Neural cell (in vitro differentiated cells): ENCODE results near the gene MEP1A. TPM values are rescaled to one million over a fixed set of nuclear protein-coding genes. Genes with fewer than 3 reads are reported as not detected.

Experiments used
- H2AFZ ChIP-seq: fragments of 200-600, 300-800 bp; sonication (generic), shearing (Covaris generic); 2 replicates; pipeline ENCODE4 v1.6.0; 2014; ENCODE audit warnings: low read depth, mild to moderate bottlenecking, antibody characterized with exemption, low read length, moderate library complexity
- H3F3A ChIP-seq: fragments of 200-600 bp; shearing (Covaris generic); 2 replicates; pipeline ENCODE4 v1.6.1; 2016; ENCODE audit warnings: mild to moderate bottlenecking, moderate library complexity, mixed read lengths, antibody characterized with exemption, low read length; ENCODE audit not compliant: insufficient read depth, poor library complexity, severe bottlenecking
- H3K27ac ChIP-seq: fragments of 200-600, 300-800 bp; sonication (generic), shearing (Covaris generic); 2 replicates; pipeline ENCODE4 v1.5.1; 2014; ENCODE audit warnings: mild to moderate bottlenecking, low read length, moderate library complexity
- H3K27me3 ChIP-seq: fragments of 300-800, 200-600 bp; sonication (generic), shearing (Covaris generic); 2 replicates; pipeline ENCODE4 v1.6.0; 2014; ENCODE audit warnings: mild to moderate bottlenecking, low read depth, low read length, moderate library complexity; ENCODE audit not compliant: insufficient read depth
- H3K36me3 ChIP-seq: fragments of 300-800, 200-600 bp; sonication (generic), shearing (Covaris generic); 2 replicates; pipeline ENCODE4 v1.5.1; 2014; ENCODE audit warnings: mild to moderate bottlenecking, antibody characterized with exemption, low read length, moderate library complexity; ENCODE audit not compliant: insufficient read depth
- H3K4me2 ChIP-seq: fragments of 300-800, 200-600 bp; sonication (generic), shearing (Covaris generic); 2 replicates; pipeline ENCODE4 v1.6.0; 2014; ENCODE audit warnings: mild to moderate bottlenecking, low read length
- H3K4me3 ChIP-seq: fragments of 300-800, 200-600 bp; sonication (generic), shearing (Covaris generic); 2 replicates; pipeline ENCODE4 v1.5.1; 2014; ENCODE audit warnings: mild to moderate bottlenecking, low read length, moderate library complexity
- H3K79me2 ChIP-seq: fragments of 200-600 bp; shearing (Covaris generic); replicated peaks from 2 replicates; pipeline ENCODE4 v1.6.0; 2014; ENCODE audit warnings: mild to moderate bottlenecking, low read length, moderate library complexity; ENCODE audit not compliant: insufficient read depth
- H3K9ac ChIP-seq: fragments of 300-800, 200-600 bp; sonication (generic), shearing (Covaris generic); 2 replicates; pipeline ENCODE4 v1.6.1; 2016; ENCODE audit warnings: mild to moderate bottlenecking, low read length, mixed read lengths
- H3K9me2 ChIP-seq: fragments of 200-600 bp; shearing (Covaris generic); 2 replicates; pipeline ENCODE4 v1.6.1; 2016; ENCODE audit warnings: mild to moderate bottlenecking, low read length, mixed read lengths; ENCODE audit not compliant: insufficient read depth
- H3K9me3 ChIP-seq: fragments of 200-600, 300-800 bp; sonication (generic), shearing (Covaris generic); 2 replicates; pipeline ENCODE4 v1.6.1; 2016; ENCODE audit warnings: mild to moderate bottlenecking, mixed run types, low read length, moderate library complexity, mixed read lengths
- H4K20me1 ChIP-seq: fragments of 200-600 bp; shearing (Covaris generic); 2 replicates; pipeline ENCODE4 v1.6.1; 2016; ENCODE audit warnings: mild to moderate bottlenecking, mixed run types; ENCODE audit not compliant: insufficient read depth
- EP300 ChIP-seq: fragments of 450-650 bp; conservative IDR thresholded peaks from 2 replicates; pipeline ENCODE4 v1.6.1; 2014; ENCODE audit warnings: antibody characterized with exemption, mild to moderate bottlenecking, moderate library complexity; ENCODE audit not compliant: poor library complexity, severe bottlenecking
- EZH2 ChIP-seq: fragments of 200-600, 300-800 bp; shearing (Covaris generic), sonication (generic); IDR thresholded peaks from 2 replicates; pipeline ENCODE4 v1.6.1; 2014; ENCODE audit warnings: antibody characterized with exemption, low read length, borderline replicate concordance, mild to moderate bottlenecking; ENCODE audit not compliant: insufficient read depth, poor library complexity, severe bottlenecking
- MXI1 ChIP-seq: fragments of 450-650 bp; conservative IDR thresholded peaks from 2 replicates; pipeline ENCODE4 v1.6.1; 2014; ENCODE audit warnings: antibody characterized with exemption, mild to moderate bottlenecking; ENCODE audit not compliant: poor library complexity, severe bottlenecking
- POLR2AphosphoS5 ChIP-seq: IDR thresholded peaks from 2 replicates; pipeline ENCODE4 v1.6.1; 2012
- RAD21 ChIP-seq: fragments of 450-650 bp; conservative IDR thresholded peaks from 2 replicates; pipeline ENCODE4 v1.6.1; 2014; ENCODE audit warnings: antibody characterized with exemption, mild to moderate bottlenecking, moderate library complexity
- SMC3 ChIP-seq: fragments of 450-650 bp; conservative IDR thresholded peaks from 2 replicates; pipeline ENCODE4 v1.6.1; 2014; ENCODE audit warnings: antibody characterized with exemption, mild to moderate bottlenecking, moderate library complexity; ENCODE audit not compliant: poor library complexity
- TAF1 ChIP-seq: IDR thresholded peaks from 2 replicates; pipeline ENCODE4 v1.6.1; 2012; ENCODE audit warnings: low read depth
- polyA plus RNA-seq: library from polyadenylated mRNA; depleted of rRNA; stranded (reverse); fragments of >200 nt; gene quantifications from 2 replicates; pipeline ENCODE4 v1.2.3, GENCODE V29; 2014
- TF ChIP-seq, protein P1 (sequence below): fragments of 450-650 bp; IDR thresholded peaks from 2 replicates; pipeline ENCODE4 v1.5.1; 2014; ENCODE audit warnings: antibody characterized with exemption, mild to moderate bottlenecking, moderate library complexity; ENCODE audit not compliant: poor library complexity, severe bottlenecking
- TF ChIP-seq, protein P2 (sequence below): IDR thresholded peaks from 2 replicates; pipeline ENCODE4 v1.6.1; 2012; ENCODE audit warnings: borderline replicate concordance

Gene MEP1A
- polyA plus RNA-seq, 1 donor from 2014 or later: not detected

DNA sequence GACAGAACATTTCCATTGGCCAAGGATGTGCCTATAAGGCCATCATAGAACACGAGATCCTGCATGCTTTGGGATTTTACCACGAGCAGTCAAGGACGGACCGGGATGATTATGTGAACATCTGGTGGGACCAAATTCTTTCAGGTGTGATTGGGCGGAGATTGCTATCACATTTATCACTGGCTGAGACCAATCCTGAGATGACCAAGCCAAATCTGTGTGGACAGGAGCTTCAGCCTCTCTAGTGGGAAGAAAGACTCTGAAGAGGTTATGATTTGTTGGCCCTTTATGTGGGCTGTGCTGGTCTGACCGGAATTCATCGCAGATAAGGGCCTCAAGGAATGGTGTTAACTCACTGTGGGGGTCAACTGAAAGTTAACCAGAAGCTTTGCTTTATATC, 26.4 kb downstream of the MEP1A start:
- TF ChIP-seq RAD21: no peak
- Histone ChIP-seq H3K27me3 (no peaks in the 10 kb centered on the region), H3K27ac (no peak overlapping the region), H4K20me1 (no peaks in the 10 kb centered on the region), H3K79me2 (no peaks in the 10 kb centered on the region), H3F3A (no peaks in the 10 kb centered on the region), H3K36me3 (no peaks in the 10 kb centered on the region), H3K9ac (no peak overlapping the region), H3K4me3 (no peak overlapping the region), H3K9me3 (no peaks in the 10 kb centered on the region), H3K4me2 (no peak overlapping the region), H2AFZ (no peak overlapping the region), H3K9me2 (no peaks in the 10 kb centered on the region)

DNA sequence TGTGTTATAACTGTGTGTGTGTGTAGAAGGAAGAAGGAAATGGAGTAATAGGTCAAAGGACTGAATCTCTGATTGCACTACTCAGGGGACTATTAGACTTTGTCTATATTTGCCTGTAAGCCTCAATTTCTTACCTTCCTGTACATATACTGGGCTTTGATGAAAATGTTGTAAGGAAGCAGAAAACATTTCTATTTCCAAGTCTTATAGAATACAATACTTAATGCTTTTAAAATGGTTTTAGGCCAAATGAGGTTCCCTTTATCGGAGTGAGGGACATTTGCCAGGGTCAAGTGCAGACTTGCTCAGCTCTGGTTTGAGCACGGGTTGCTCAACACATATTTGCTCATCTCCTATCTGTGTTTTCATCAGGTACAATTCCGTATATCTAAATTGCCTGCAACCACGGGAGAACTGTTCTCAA, 28.3 kb downstream of the MEP1A start:
- H3K79me2 ChIP-seq: no peaks in the 10 kb centered on the region
- no peaks in the 10 kb centered on the region for H3K36me3 ChIP-seq
- no peak overlapping the region for H3K27ac ChIP-seq
- H3K4me3 ChIP-seq: no peak overlapping the region
- H3K9ac ChIP-seq: no peak overlapping the region
- H4K20me1 ChIP-seq: no peaks in the 10 kb centered on the region
- no peak for TF ChIP-seq TAF1
- TF ChIP-seq SMC3: no peak
- no peak for TF ChIP-seq POLR2AphosphoS5
- TF ChIP-seq EP300: no peak
- no peak for TF ChIP-seq MXI1
- no peak for TF ChIP-seq EZH2
- TF ChIP-seq, protein P1, sequence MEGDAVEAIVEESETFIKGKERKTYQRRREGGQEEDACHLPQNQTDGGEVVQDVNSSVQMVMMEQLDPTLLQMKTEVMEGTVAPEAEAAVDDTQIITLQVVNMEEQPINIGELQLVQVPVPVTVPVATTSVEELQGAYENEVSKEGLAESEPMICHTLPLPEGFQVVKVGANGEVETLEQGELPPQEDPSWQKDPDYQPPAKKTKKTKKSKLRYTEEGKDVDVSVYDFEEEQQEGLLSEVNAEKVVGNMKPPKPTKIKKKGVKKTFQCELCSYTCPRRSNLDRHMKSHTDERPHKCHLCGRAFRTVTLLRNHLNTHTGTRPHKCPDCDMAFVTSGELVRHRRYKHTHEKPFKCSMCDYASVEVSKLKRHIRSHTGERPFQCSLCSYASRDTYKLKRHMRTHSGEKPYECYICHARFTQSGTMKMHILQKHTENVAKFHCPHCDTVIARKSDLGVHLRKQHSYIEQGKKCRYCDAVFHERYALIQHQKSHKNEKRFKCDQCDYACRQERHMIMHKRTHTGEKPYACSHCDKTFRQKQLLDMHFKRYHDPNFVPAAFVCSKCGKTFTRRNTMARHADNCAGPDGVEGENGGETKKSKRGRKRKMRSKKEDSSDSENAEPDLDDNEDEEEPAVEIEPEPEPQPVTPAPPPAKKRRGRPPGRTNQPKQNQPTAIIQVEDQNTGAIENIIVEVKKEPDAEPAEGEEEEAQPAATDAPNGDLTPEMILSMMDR: no peak
- no peak for TF ChIP-seq RAD21
- TF ChIP-seq, protein P2, sequence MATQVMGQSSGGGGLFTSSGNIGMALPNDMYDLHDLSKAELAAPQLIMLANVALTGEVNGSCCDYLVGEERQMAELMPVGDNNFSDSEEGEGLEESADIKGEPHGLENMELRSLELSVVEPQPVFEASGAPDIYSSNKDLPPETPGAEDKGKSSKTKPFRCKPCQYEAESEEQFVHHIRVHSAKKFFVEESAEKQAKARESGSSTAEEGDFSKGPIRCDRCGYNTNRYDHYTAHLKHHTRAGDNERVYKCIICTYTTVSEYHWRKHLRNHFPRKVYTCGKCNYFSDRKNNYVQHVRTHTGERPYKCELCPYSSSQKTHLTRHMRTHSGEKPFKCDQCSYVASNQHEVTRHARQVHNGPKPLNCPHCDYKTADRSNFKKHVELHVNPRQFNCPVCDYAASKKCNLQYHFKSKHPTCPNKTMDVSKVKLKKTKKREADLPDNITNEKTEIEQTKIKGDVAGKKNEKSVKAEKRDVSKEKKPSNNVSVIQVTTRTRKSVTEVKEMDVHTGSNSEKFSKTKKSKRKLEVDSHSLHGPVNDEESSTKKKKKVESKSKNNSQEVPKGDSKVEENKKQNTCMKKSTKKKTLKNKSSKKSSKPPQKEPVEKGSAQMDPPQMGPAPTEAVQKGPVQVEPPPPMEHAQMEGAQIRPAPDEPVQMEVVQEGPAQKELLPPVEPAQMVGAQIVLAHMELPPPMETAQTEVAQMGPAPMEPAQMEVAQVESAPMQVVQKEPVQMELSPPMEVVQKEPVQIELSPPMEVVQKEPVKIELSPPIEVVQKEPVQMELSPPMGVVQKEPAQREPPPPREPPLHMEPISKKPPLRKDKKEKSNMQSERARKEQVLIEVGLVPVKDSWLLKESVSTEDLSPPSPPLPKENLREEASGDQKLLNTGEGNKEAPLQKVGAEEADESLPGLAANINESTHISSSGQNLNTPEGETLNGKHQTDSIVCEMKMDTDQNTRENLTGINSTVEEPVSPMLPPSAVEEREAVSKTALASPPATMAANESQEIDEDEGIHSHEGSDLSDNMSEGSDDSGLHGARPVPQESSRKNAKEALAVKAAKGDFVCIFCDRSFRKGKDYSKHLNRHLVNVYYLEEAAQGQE: no peak
- H2AFZ ChIP-seq: no peak overlapping the region
- H3K27me3 ChIP-seq: no peaks in the 10 kb centered on the region
- H3F3A ChIP-seq: no peaks in the 10 kb centered on the region
- H3K9me3 ChIP-seq: no peaks in the 10 kb centered on the region
- H3K9me2 ChIP-seq: no peaks in the 10 kb centered on the region
- H3K4me2 ChIP-seq: no peak overlapping the region

DNA sequence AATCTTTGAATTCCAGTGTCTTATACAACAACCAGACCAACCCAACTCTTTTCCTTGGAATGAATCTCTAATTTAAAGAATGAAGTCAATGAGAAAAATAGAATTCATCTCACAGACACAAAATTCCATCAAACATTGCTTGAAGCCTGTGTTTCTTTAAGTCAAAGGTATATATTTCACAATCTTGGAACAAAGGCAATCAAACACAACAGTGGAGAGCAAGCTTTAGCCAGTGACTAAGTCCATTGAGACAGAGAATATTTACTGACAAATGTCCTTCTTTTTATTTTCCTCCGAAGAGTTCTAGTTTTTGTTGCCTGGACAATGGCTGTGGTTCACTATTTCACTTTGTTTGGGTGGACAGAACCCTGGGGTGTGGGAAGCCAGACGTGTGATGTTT, 35.8 kb downstream of the MEP1A start:
- Histone ChIP-seq H3K27ac (no peak overlapping the region), H3F3A (no peaks in the 10 kb centered on the region), H3K9me3 (no peaks in the 10 kb centered on the region), H3K9ac (no peak overlapping the region), H3K4me3 (no peak overlapping the region), H3K36me3 (no peaks in the 10 kb centered on the region), H3K27me3 (no peaks in the 10 kb centered on the region), H3K9me2 (no peaks in the 10 kb centered on the region), H4K20me1 (no peaks in the 10 kb centered on the region), H3K4me2 (no peak overlapping the region), H2AFZ (no peak overlapping the region), H3K79me2 (no peaks in the 10 kb centered on the region)
- no peak for TF ChIP-seq MXI1
- no peak for TF ChIP-seq TAF1
- TF ChIP-seq EP300: no peak
- no peak for TF ChIP-seq SMC3
- no peak for TF ChIP-seq EZH2
- TF ChIP-seq RAD21: no peak
- TF ChIP-seq POLR2AphosphoS5: no peak
- TF ChIP-seq, protein P1: no peak
- TF ChIP-seq, protein P2: no peak
